Measurements from ENCODE around the gene ZNF688.

- TF ChIP-seq CTCF (conservative IDR thresholded peaks at IDR 0.05; ENCODE audit: low read depth, low read length) (no peak), EZH2phosphoT487 (IDR thresholded peaks at IDR 0.05; ENCODE audit: borderline replicate concordance, low read length) (no peak), EZH2 (IDR thresholded peaks at IDR 0.05; ENCODE audit: low read length, unreplicated experiment) (no peak)
Observed at GRCh38 chr16:30605158-30605557, 33.6 kb upstream of the ZNF688 start.
